HG03558 (cell line): ENCODE data around the gene RFC2.
"Not testable (repeated sequence)": the region's sequence is repeated elsewhere in the genome, so short reads cannot be mapped to it uniquely, and the experiment has no call there.

ENCODE experiments used
- ATAC-seq: cut with Tn5 transposase; IDR thresholded peaks from one replicate; pipeline ENCODE4 v1.9.1; 2021; ENCODE audit warnings: moderate number of reproducible peaks; ENCODE audit not compliant: unreplicated experiment; ENCODE audit errors: extremely low read depth

RFC2 gene

GRCh38 chr7:74221713-74222112 is 32.5 kb downstream of the RFC2 start:
- no peak for ATAC-seq

- no peak for ATAC-seq
Measured at GRCh38 chr7:74220229-74220628, 34.0 kb downstream of the RFC2 start.

- ATAC-seq, result no peak
Measured at GRCh38 chr7:74219416-74219815, 34.8 kb downstream of the RFC2 start.

- ATAC-seq, result no peak
Measured at GRCh38 chr7:74218343-74218698, 35.9 kb downstream of the RFC2 start.

- no peak for ATAC-seq
Measured at GRCh38 chr7:74217455-74218342, 36.5 kb downstream of the RFC2 start.

- no peak for ATAC-seq
Measured at GRCh38 chr7:74216361-74216761, 37.8 kb downstream of the RFC2 start.

- ATAC-seq, result no peak
Measured at GRCh38 chr7:74215921-74216320, 38.3 kb downstream of the RFC2 start.

- no peak for ATAC-seq
Measured at GRCh38 chr7:74214816-74215630, 39.2 kb downstream of the RFC2 start.

GRCh38 chr7:74212661-74213060 is 41.5 kb downstream of the RFC2 start:
- ATAC-seq, result no peak

- not testable (repeated sequence) for ATAC-seq
Measured at GRCh38 chr7:74208241-74208640, 46.0 kb downstream of the RFC2 start.

- no peak for ATAC-seq
Measured at GRCh38 chr7:74207586-74207985, 46.6 kb downstream of the RFC2 start.

GRCh38 chr7:74206589-74207120 is 47.5 kb downstream of the RFC2 start:
- ATAC-seq, result no peak

GRCh38 chr7:74206052-74206451 is 48.1 kb downstream of the RFC2 start:
- not testable (repeated sequence) for ATAC-seq

- no peak for ATAC-seq
Measured at GRCh38 chr7:74203956-74204618, 50.1 kb downstream of the RFC2 start.

- no peak for ATAC-seq
Measured at GRCh38 chr7:74202841-74203556, 51.2 kb downstream of the RFC2 start.

- ATAC-seq, result no peak
Measured at GRCh38 chr7:74199551-74200355, 54.4 kb downstream of the RFC2 start.

- ATAC-seq, result no peak
Measured at GRCh38 chr7:74197449-74198124, 56.6 kb downstream of the RFC2 start.

- ATAC-seq, result not testable (repeated sequence)
Measured at GRCh38 chr7:74195968-74196654, 58.1 kb downstream of the RFC2 start.
